BLaER1 (cell line): Measurements from ENCODE around the gene KIF22.
"Not testable (repeated sequence)": the region's sequence is repeated elsewhere in the genome, so short reads cannot be mapped to it uniquely, and the experiment has no call there.

Source experiments
- H3K27ac ChIP-seq: shearing (Covaris generic); formaldehyde crosslinking; 2 replicates; pipeline ENCODE4 v1.8.1; 2022
- H3K27me3 ChIP-seq: shearing (Covaris generic); formaldehyde crosslinking; 2 replicates; pipeline ENCODE4 v1.8.1; 2022
- H3K36me3 ChIP-seq: shearing (Covaris generic); formaldehyde crosslinking; 2 replicates; pipeline ENCODE4 v1.8.1; 2022
- H3K4me1 ChIP-seq: shearing (Covaris generic); formaldehyde crosslinking; 2 replicates; pipeline ENCODE4 v1.8.1; 2022
- H3K4me2 ChIP-seq: shearing (Covaris generic); formaldehyde crosslinking; 2 replicates; pipeline ENCODE4 v1.8.1; 2022
- H3K4me3 ChIP-seq: shearing (Covaris generic); formaldehyde crosslinking; 2 replicates; pipeline ENCODE4 v1.8.1; 2022
- H3K9ac ChIP-seq: shearing (Covaris generic); formaldehyde crosslinking; 2 replicates; pipeline ENCODE4 v1.8.1; 2022
- H3K9me3 ChIP-seq: shearing (Covaris generic); formaldehyde crosslinking; 2 replicates; pipeline ENCODE4 v1.8.1; 2022
- H4K20me1 ChIP-seq: shearing (Covaris generic); formaldehyde crosslinking; 2 replicates; pipeline ENCODE4 v1.8.1; 2022
- Cebpa-rat ChIP-seq: shearing (Covaris generic); IDR thresholded peaks from 2 replicates; pipeline ENCODE4 v1.8.1; 2022

The KIF22 gene

GRCh38 chr16:29820730-29821642, 30.4 kb downstream of the KIF22 start:
- Histone ChIP-seq H3K36me3 (peaks cover 52% of the 10 kb centered on the region), H3K27ac (peak overlapping the region; percentile 53), H3K4me3 (peak overlapping the region; percentile 64), H4K20me1 (peaks cover 51% of the 10 kb centered on the region), H3K9ac (peak overlapping the region; percentile 98), H3K9me3 (no peaks in the 10 kb centered on the region), H3K4me1 (peaks cover 69% of the 10 kb centered on the region), H3K4me2 (peak overlapping the region; percentile 99), H3K27me3 (no peaks in the 10 kb centered on the region)
- TF ChIP-seq Cebpa-rat, result no peak

DNA sequence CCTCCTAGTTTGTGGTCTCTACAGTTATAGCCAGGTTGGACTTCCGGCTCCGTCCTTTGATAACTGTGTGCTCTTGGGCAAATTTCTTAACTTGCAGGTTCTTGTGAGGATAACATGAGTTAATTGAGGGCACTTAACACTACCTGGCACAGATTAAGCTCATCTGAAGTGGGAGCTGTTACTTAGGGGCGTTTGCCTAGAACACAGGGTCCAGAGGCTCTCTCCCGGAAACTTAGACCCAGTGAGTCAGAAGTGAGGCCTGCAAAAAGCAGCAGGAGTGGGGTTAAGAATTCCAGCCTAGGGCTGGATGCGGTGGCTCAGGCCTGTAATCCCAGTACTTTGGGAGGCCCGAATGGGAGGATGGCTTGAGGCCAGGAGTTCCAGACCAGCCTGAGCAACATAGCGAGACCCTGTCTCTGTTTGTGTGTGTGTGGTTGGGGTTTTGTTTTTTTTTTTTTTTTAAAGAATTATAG, 31.1 kb downstream of the KIF22 start:
- Histone ChIP-seq H3K9ac (peak overlapping the region; percentile 98; the same call in 1 of the 2 replicates), H3K27me3 (no peaks in the 10 kb centered on the region), H3K36me3 (peaks cover 52% of the 10 kb centered on the region), H3K4me2 (peak overlapping the region; percentile 99), H3K9me3 (no peaks in the 10 kb centered on the region), H3K4me3 (no peak overlapping the region), H4K20me1 (peaks cover 51% of the 10 kb centered on the region), H3K4me1 (peaks cover 69% of the 10 kb centered on the region), H3K27ac (peak overlapping the region; percentile 53)
- no peak for TF ChIP-seq Cebpa-rat

- H3K9ac ChIP-seq, result no peak overlapping the region
- H3K27ac ChIP-seq, result no peak overlapping the region
- H3K27me3 ChIP-seq, result no peaks in the 10 kb centered on the region
- H3K36me3 ChIP-seq, result peaks cover 31% of the 10 kb centered on the region
- no peaks in the 10 kb centered on the region for H3K9me3 ChIP-seq
- H3K4me1 ChIP-seq, result peaks cover 43% of the 10 kb centered on the region
- TF ChIP-seq Cebpa-rat, result no peak
- peaks cover 26% of the 10 kb centered on the region for H4K20me1 ChIP-seq
- H3K4me3 ChIP-seq, result no peak overlapping the region
- peak overlapping the region; percentile 48 for H3K4me2 ChIP-seq
Observed at GRCh38 chr16:29824589-29825144, 34.1 kb downstream of the KIF22 start.

DNA sequence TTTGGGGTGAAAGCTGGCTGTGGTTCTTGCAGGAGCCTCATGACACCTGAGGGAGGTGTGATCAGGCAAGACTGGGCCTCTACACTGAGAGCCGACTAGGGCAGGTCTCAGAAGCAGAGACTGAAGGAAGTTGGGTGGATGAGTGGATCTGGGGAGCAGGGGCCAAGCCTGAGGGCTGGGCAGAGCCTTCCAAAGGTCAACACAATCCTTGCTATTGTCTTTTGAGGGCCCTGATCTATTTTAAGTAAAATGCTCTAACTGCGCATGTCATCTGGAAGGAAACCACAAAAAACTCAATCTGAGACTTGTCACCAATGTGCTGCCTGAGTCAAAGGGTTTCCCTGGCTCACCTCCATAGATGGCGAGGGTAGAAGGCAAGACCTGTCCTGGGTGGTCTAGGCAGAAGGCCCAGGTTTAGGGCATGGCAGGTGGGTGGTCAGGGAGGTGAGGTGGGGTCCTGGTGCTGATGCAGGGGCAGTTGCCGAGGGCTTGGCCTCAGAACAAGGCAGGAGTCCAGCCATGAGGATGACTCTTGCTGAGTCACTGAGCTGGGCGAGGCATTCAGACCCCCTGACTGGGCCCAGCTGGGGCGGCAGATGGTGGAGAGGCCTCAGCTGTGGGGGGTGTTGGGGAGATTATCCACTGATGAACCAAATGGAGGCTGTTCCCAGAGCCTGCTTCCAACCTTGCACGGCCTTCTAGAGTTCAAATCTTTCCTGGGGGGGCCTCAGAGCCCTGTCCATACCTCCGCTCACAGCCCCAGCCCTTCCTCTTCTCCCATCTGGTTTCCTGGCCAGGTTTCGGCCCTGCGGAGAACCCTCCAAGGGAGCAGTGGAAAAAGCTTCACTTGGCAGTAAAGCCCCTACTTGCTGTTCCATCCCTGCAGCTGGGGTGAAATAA, 34.8 kb downstream of the KIF22 start:
- H3K9me3 ChIP-seq, result no peaks in the 10 kb centered on the region
- H3K4me1 ChIP-seq, result peaks cover 35% of the 10 kb centered on the region
- no peaks in the 10 kb centered on the region for H3K27me3 ChIP-seq
- TF ChIP-seq Cebpa-rat, result no peak
- no peak overlapping the region for H3K4me3 ChIP-seq
- H3K36me3 ChIP-seq, result peaks cover 24% of the 10 kb centered on the region
- no peak overlapping the region for H3K9ac ChIP-seq
- H4K20me1 ChIP-seq, result peaks cover 19% of the 10 kb centered on the region
- H3K27ac ChIP-seq, result no peak overlapping the region
- H3K4me2 ChIP-seq, result peak overlapping the region; percentile 48

- Histone ChIP-seq H3K4me2 (no peak overlapping the region), H3K36me3 (peaks cover 14% of the 10 kb centered on the region; the same call in 1 of the 2 replicates), H3K9ac (no peak overlapping the region)
Observed at GRCh38 chr16:29826342-29826695, 35.8 kb downstream of the KIF22 start.

GRCh38 chr16:29830774-29831173, 40.2 kb downstream of the KIF22 start:
- peaks cover 15% of the 10 kb centered on the region; the same call in 1 of the 2 replicates for H3K36me3 ChIP-seq
- TF ChIP-seq Cebpa-rat, result no peak
- no peaks in the 10 kb centered on the region for H4K20me1 ChIP-seq
- H3K27me3 ChIP-seq, result no peaks in the 10 kb centered on the region
- no peaks in the 10 kb centered on the region for H3K9me3 ChIP-seq
- H3K9ac ChIP-seq, result no peak overlapping the region
- H3K4me3 ChIP-seq, result no peak overlapping the region
- peaks cover 3% of the 10 kb centered on the region for H3K4me1 ChIP-seq
- no peak overlapping the region for H3K27ac ChIP-seq
- no peak overlapping the region for H3K4me2 ChIP-seq

More at GRCh38 chr16:29826342-29826695, 35.8 kb downstream of the KIF22 start:
- peaks cover 26% of the 10 kb centered on the region for H3K4me1 ChIP-seq
- no peaks in the 10 kb centered on the region for H3K9me3 ChIP-seq
- no peak overlapping the region for H3K27ac ChIP-seq
- no peak for TF ChIP-seq Cebpa-rat
- peaks cover 9% of the 10 kb centered on the region for H4K20me1 ChIP-seq
- no peaks in the 10 kb centered on the region for H3K27me3 ChIP-seq
- H3K4me3 ChIP-seq, result no peak overlapping the region

- H3K9ac ChIP-seq, result no peak overlapping the region
- no peak for TF ChIP-seq Cebpa-rat
- no peaks in the 10 kb centered on the region for H3K27me3 ChIP-seq
- H3K4me3 ChIP-seq, result no peak overlapping the region
- no peak overlapping the region for H3K27ac ChIP-seq
- no peak overlapping the region for H3K4me2 ChIP-seq
- H3K9me3 ChIP-seq, result no peaks in the 10 kb centered on the region
- no peaks in the 10 kb centered on the region for H3K4me1 ChIP-seq
- H4K20me1 ChIP-seq, result no peaks in the 10 kb centered on the region
- H3K36me3 ChIP-seq, result peaks cover 15% of the 10 kb centered on the region; the same call in 1 of the 2 replicates
Observed at GRCh38 chr16:29831490-29831889, 40.9 kb downstream of the KIF22 start.

DNA sequence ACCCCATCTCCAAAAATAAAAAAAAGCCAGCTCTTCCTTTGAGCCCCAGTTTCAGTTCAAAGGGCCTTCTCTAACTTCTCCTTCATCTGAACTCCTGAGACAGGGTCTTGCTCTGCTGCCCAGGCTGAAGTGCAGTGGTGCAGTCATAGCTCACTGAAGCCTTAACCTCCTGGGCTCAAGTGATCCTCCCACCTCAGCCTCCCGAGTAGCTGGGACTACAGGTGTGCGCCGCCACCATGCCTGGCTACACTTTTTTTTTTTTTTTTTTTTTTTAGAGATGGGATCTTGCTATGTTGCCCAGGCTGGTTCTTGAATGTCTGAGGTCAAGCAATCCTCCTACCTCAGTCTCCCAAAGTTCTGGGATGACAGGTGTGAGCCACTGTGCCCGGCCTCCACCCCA, 42.7 kb downstream of the KIF22 start:
- H3K4me2 ChIP-seq, H3K27me3 ChIP-seq, H4K20me1 ChIP-seq, H3K4me1 ChIP-seq, H3K9ac ChIP-seq, H3K27ac ChIP-seq, H3K9me3 ChIP-seq, H3K4me3 ChIP-seq: not testable (repeated sequence)
- H3K36me3 ChIP-seq, result peaks cover 15% of the 10 kb centered on the region; the same call in 1 of the 2 replicates

DNA sequence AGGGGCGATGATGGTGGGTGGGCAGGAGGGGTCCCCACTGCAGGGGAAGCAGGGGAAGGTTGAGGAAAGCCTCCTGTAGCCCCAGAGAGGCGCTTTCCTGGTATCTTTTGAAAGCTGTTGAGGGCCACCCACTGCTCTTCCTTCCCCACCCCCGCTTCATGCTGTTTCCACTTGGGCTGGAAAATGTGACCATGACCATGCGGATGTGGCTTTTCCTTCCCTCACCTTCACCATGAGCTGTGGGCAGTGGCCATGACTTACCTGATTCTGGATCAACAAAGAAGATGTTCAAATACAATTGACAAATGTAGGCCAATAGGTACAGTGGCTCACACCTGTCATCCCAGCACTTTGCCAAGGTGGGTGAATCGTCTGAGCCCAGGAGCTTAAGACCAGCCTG, 43.5 kb downstream of the KIF22 start:
- Histone ChIP-seq H3K9me3 (no peaks in the 10 kb centered on the region), H3K27me3 (no peaks in the 10 kb centered on the region), H3K36me3 (peaks cover 15% of the 10 kb centered on the region; the same call in 1 of the 2 replicates), H3K27ac (no peak overlapping the region), H3K4me1 (no peaks in the 10 kb centered on the region), H3K4me3 (no peak overlapping the region), H4K20me1 (no peaks in the 10 kb centered on the region), H3K9ac (no peak overlapping the region), H3K4me2 (no peak overlapping the region)
- no peak for TF ChIP-seq Cebpa-rat
